DMS153 treated with DMSO at 0.1 percent for 48 hours (cell line): ENCODE results near the gene OPN3.

Experiments used
- DNase-seq: peaks from one replicate; lab custom pipeline; 2025; ENCODE audit not compliant: unreplicated experiment; lab: John Stamatoyannopoulos, UW

OPN3 gene

DNA sequence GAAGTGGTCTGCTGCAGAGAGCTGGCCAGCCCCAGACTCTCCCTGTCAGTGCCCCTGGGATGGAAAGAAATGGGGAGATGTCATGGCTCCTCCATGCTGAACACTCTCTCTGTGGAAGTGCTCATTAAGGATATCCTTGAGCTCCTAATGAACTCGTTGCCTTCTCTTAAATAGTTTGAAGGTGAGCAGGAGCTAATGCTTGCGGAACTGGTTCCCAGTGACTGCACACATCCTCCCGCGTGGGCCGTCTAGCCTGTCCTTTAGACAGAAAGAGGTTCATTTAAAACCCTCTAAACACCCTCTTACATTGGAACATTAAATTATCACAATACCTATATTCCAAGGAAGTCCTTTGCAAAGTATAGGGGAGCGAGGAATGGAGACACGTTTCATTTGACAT, 6.0 kb upstream of the OPN3 start:
- DNase-seq, result no peak

DNA sequence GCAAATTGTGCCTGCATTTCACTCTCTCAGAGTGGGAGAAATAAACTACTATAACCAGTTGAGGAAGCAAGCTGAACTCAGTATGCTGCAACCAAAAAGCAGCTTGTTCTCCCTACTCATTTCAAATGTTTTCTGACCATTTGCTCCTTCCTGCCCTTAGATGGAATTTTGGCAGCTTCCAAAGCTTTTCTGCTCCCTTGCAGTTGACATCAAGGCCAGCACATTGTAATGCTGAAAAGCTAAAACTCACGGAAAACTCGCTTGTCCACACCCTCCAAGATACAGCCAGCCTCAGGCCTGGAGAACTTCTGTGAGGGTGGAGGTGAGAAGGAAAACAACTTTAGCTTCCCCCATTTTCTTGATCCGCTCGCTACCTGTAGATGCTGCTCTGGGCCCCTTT, 5.0 kb upstream of the OPN3 start:
- no peak for DNase-seq

DNA sequence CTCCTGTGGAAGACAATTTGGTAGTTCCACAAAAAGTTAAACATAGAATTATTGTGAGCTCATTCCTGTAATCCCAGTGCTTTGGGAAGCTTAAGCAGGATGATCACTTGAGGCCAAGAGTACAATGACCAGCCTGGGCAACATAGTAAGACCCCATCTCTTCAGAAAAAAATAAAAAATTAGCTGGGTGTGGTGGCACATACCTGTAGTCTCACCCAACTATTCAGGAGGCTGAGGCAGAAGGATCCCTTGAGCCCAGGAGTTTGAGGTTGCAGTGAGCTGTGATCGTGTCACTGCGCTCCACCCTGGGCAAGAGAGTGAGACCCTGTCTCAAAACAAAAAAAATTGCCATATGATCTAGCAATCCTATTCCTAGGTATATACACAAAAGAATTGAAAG, 4.1 kb upstream of the OPN3 start:
- no peak for DNase-seq

DNA sequence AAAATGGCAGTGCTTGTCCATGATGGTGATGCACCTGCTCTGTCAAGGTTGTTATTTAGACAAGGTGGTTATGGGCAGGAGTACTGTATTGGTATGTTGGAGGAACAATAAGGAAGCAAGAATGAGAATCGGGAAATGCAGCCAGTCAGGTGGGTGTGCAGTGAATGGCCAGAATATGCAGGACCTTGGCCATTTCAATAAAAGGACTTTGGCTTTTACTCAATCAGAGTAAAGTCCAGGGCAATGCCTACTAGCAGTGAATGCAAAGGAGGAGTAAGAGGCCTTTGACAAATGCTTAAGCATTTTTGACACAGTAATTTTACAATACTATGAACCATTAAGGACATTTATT, 2.4 kb upstream of the OPN3 start:
- no peak for DNase-seq

DNA sequence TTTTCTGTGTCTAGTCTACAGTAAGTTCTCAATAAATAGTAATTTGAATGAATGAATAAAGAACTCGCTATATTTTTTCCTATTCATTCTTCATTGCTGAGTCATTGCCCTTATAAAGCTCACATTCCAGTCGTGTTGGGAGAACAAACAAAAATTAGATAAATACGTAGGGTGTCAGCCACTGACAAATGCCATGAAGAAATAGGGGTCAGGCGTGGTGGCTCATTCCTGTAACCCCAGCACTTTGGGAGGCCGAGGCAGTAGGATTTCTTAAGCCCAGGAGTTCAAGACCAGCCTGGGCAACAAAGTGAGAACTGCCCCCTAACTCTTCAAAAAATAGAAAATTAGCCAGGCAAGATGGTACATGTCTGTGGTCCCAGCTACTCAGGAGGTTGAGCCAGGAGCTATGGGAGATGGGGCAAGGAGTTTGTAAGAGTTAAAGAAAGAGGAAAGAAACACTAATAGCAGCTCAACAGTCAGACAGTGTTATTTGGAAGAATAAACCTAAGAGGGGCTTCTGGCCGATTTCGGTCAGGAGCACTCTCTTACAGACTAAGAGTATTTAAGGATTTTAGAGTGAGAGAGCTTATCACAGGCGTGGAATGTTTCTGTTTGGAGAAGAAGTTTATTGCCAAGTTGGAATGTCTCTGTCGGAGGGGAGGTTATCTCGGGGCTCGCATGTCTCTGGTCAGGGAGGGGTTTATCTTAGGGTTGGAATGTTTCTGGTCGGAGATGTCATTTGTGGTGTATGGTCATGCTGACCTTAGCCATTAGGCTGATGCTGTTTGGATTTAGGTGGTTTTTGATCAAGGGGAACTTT, 1.8 kb upstream of the OPN3 start:
- DNase-seq, result no peak

DNA sequence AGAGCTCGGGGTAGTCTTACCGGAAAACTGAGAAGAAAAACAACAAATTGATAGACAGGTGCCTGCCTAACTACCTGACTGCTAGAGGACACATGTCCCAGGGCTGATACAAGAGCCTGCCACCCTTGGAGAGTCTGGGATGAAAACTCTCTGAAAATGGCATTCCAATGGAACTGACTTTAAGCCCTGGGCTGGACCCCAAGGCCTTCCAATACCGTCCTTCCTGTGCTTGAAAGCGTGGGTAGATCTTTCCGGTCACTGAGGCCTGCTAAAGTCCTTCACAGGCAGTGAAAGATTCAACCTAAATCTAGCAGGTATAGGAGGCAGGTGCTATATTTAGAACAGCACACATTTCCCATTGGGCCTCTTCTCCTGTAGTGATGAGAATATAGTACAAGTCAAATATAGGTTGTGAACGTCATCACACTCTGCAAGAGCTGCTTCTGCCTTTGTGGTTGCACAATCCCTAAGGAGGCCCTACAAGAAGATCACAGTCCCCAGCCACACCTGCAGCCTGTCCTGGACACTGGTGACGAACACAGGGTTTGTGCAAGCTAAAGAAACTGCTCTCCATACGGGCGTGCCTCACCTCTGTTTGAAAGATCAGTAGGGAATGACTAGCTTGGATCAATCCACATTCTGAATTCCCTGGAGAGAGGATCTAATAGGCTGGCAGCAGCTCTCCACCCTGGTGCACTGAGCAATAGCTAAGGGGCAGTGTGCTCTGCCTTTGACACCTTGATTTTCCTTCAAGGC, 876 bp upstream of the OPN3 start:
- peak; percentile 57 for DNase-seq

DNA sequence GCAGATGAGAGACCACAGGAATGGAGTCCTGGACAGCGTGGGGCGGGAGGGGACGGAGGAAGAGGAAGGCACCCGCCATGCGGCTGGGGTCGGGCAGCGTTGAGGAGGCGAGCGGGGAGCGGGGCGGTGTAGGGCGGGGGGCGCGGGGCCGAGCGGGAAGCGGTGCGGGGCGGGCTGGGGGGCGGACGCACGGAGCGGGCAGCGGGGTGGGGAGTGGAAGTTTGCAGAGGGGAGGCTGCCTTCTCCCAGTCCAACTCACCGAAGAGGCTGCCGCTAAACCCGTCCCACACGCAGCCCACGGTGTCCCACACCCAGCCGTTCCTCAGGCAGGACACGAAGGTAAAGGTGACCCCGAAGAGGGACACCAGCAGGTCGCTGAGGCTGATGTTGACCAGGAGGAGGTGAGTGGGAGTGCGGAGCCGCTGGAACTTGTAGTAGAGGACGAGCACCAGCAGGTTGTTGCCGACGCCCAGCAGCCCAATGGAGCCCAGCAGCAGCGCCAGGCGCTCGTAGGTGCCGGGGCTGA, 483 bp downstream of the OPN3 start:
- DNase-seq, result peak; percentile 70

DNA sequence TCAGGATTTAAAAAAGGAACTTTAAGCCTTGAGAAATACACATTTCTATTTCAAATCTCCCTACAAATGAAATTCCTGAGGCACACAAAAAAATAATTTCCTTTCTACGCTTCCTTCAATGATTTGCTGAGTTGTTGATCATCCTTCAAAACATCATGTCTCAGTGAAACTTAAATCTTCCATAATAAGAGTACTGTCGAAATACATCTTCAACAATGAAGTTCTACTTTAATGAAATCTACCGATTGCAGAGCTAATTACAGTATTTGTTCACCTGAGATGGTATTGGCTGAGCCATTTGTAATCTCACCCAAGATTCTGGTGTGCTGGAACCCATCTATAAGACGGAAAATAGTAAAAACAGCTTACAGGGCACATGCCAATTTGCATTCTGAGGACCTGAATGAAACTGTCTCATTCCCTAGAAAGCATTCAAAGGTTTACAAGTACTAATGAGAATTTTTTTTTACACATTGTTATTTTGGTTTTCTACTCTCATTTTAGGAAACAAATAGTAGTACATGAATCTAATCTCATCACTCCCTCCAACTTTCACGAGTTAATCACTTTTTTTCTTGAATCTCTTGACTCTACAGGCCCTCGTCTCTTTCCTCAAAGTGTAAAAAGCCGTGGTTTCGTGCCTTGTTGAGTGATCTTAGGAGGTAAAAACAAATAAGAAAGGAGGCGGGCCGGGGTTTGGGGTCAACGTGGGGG, 1.1 kb downstream of the OPN3 start:
- DNase-seq, result no peak

DNA sequence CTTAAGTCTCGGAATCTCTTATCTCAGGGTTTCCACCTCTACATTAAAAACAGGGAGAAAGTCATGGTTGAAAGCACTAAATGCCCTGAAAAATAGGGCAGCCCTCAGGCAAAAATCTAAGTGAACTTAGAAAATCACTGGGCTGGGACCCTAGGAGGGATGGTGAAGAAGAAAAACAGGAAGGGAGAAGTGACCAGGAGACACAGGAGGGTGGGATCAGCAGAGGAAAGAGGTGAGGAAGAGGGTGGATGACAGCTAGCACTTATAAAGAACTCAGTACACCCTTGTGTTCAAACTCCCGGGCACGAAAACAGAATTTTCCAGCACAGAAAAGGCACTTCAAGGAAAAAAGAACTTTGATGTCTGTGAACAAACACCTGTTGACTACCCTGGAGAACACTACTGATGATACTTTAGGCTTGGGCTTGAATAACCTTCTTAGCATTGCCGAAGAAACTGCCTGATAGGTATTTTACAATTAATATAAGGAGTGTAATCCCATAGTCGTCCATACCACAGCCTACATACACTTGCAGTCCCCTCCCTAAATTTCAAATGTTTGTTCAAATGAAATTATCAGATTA, 2.0 kb downstream of the OPN3 start:
- DNase-seq, result no peak

DNA sequence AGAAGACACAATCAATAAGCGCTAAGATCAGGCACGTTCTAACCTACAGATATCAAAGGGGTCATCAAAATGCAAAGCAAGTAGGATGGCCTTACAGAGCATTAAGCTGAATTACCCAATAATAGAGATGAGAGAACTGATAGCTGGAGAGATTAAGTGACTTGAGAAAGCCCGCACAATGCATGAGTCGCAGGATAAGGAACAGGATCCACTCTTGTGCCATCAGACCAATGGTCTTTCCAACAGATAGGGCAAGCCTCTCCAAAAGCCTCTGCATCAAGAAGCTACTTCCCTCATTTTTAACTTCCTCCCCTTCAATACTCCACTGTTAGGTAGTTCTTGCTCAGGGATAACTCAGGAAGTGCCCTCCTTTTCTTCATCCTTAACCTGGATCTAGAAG, 2.6 kb downstream of the OPN3 start:
- no peak for DNase-seq

DNA sequence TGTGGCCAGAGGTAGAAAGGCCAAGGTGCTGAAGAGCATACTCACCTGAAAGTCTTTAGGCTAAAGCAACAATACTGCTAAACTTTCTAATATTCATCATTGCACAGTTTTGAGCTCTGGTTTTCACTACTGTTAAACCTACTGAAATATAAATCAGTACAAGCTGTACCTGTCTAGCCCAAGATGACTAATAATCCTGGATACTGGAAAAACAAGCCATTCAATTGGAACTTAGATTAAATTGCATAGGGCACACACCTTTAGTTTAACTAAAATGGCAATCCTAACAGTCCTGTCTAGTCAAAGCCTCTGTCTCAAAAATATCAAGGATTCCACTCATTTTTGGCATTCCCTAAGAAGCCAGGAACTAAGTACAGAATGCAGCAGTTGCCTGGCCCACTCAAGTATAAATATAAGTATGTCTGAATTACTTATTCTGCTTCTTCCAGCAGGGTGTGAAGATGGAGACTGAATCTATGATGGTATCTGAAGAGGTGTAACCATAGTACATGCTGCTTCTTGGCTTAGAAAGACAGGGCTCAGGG, 3.1 kb downstream of the OPN3 start:
- no peak for DNase-seq

DNA sequence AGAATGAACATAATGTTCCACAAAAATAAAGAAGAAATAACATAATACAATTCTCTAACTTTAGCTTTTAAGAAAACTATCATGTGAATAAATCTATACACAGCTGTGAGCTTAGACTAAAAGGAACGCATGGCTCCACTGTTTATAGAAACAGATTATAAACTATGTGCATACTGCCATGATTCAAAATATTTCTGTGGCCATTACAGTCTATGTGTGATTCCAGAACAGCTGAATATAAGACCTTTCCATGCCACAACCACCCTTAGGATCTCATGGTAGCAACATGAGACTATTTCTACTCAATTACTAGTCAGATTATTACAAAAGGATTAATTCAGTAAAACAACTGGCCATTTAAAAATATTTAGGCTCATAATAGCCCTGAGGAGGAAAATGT, 3.9 kb downstream of the OPN3 start:
- no peak for DNase-seq

DNA sequence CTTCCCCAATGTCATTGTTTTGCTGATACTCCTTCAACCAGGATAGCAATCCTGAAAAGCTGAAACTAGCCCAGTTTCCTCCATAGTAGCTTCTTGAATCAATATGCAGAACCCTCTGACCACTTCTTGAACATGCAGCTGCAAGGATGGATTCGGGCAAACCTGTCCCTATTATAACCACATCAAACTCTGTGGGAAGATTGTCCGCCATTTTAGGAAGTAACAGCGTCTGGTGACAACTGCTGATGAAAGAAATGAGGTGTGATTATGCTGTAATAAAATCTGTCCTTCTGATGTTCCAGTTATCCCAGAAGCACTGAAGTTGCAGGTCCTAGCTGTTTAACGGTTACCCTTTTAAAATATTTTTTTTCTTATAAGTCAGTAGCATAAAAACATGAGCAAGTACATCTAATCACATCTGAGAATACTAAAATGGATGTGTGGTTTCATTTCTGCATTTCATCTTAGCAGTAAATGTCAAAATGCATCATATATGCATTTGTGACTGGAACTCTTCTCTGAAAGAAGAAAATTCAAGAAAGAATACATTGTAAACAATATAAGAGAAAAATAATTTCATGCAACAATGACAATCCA, 4.5 kb downstream of the OPN3 start:
- DNase-seq, result no peak

DNA sequence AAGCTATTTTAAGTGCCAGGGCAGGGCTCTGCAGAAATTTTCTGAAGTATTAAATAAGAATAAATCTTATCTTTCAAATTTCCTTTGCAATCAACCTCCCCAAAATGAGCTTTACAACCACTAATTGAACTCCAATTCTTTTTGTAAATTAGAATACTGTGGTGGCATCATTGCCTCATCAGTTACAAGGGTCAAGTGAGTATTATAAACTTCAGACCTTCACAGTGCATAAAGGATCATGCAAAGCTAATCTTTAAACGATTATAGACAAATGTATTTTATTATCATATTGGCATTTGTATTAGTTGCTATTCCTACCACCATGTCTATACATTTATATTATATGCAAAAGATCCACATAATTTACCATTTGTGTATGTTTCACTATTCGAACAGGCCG, 7.2 kb downstream of the OPN3 start:
- no peak for DNase-seq

DNA sequence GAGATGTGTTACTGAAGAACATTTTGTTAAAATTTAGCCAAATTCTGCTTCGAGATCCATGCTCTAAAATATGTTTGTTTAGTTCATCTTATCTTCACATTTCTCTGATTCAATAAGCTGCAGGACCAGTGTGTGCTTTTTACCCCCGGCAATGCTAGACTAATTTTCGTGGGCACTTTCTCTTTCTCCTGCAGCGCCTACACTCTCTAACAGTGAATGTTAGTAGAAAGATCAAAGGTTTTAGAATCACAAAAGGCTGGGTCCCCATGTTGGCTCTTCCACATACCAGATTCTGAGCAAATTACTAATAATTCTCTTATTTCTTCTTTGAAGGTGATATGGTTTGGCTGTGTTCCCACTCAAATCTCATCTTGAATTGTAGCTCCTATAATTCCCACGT, 8.5 kb downstream of the OPN3 start:
- DNase-seq, result no peak

DNA sequence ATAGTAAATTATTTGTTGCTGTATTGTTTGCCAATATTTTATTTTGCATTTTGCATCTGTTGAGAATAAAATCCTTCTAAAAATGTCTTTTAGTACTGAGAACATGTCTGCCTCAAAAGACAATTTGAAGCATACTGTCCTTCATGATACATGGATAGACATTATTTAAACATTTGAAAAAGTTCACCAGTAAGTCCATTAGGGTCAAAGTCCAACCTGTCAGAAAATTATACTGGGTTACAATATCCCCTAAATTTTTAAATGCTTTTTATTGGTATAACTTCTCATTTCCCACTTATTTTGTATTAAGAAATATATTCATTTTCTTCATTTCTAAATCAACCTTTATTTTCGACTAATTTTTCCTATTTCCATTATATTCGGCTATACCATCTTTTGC, 9.3 kb downstream of the OPN3 start:
- DNase-seq, result no peak

DNA sequence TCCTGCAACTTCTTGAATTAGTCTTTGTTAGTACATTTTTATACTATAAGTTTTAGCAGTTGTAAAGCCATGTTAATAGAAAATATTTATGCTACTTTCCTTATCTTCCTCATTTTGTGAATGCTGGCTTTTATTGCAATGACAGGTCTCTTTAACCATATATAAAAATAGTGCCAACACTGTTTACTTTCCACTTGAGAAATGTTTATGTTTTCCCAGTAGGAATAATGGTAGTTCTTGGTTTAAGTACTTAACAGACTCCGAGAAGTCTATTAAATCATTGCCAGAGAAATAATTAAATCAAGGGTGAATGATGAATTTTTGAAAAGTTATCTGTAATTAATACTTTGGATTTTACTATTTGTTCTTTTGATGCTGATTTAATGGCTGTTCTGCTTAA, 9.7 kb downstream of the OPN3 start:
- no peak for DNase-seq

DNA sequence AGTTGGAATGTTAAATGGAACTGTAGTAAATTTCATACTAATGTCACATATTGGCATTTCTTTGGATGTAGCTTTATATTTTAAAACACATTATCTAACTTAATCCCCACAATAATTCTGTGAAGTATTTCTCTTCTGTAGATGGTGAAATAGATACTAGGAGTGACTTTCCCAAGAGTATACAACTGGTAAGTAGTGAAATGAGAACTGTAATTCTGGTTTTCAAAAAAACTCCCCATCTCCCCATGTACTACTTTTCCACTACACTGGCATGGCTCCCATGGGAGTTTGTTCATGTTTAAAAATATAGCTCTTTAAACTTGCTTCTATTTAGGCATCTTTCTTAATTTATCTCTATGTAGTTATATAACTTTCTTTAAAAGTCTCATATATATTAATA, 10.2 kb downstream of the OPN3 start:
- DNase-seq, result no peak

DNA sequence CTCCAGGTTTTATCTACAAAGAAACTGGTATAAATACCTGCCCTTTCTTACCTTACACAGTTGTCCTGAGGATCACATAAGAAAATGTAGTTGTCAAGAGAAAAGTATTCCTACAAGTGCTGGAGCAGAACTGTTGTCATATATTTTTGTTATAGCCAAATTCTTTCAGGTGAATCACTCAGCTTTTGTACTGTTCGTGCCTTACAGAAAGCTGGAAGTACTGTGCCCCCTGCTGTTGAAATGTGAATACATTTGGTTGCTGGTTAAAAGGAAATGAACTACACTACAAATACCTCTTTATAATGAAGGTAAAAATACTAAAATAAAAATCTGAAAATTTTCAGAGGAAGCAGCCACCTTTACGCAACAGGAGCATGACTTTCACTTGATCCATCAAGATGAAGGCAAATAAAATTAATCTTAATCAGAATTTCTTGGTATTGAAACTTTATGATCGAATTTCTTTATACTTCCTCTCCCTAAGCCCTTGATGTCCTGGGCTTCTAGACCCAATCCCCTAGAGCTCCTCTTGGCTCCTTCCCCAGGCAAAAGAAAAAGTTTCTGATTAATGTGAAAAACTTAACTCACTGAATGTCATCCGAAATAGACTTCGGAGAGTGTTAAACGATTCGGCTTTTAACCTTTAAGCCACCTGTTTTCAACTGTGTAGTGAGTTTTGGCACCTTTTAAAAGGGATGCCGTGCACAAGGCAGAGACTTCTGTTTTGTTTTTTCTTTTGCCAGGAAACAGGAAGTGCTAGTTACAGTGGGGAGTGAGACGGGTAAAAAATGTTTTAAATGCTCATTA, 12.5 kb downstream of the OPN3 start:
- DNase-seq, result peak; percentile 78

DNA sequence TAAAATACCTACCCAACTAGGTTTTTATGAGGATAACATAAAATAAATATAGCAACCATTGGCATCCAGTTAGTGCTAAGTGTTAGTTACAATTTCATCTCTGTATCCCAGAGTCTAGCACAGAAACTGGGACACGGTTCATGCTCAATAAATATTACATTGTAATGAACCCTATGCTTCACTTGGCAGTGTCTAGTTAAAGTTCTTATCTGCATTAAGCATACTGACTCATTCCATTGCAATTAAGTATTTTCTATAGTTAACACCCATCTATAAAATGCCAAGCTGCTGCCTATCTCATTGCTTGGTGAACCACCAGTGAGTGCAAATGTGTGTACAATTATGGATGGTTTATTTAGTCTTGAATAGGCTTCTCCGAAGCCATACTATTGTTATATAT, 15.2 kb downstream of the OPN3 start:
- DNase-seq, result no peak
